Kidney (tissue), 14 donors: ENCODE data around the gene PODNL1. TPM values are rescaled to one million over a fixed set of nuclear protein-coding genes. Genes with fewer than 3 reads are reported as not detected.

ENCODE experiments used
- DNase-seq, 5 donors: peaks; one replicate each; pipeline ENCODE4 v3.0.0-alpha.2; 2013 to 2020
- FAIRE-seq: peaks from 2 replicates; lab custom pipeline; 2012; peaks lifted over from hg19 to GRCh38; lab: Jason Lieb, UNC
- H3K27ac ChIP-seq, 2 donors: one replicate each; pipeline ENCODE4 v1.7.0; 2013; ENCODE audit warnings: low read depth in 2 of 2, low read length in 2 of 2, inconsistent platforms in 1 of 2
- H3K27me3 ChIP-seq: one replicate; pipeline ENCODE4 v1.7.1; 2013; ENCODE audit warnings: low read length, inconsistent platforms; ENCODE audit not compliant: control insufficient read depth, insufficient read depth
- H3K36me3 ChIP-seq, 3 donors: one replicate each; pipeline versions ENCODE4 v1.7.0 to v1.7.1; 2013; ENCODE audit warnings: low read length in 3 of 3, control low read depth in 1 of 3, inconsistent platforms in 1 of 3; ENCODE audit not compliant: insufficient read depth in 3 of 3, control insufficient read depth in 2 of 3
- H3K4me1 ChIP-seq, 3 donors: one replicate each; pipeline versions ENCODE4 v1.7.0 to v1.7.1; 2013; ENCODE audit warnings: low read length in 3 of 3, inconsistent platforms in 1 of 3, low read depth in 1 of 3; ENCODE audit not compliant: control insufficient read depth in 2 of 3, insufficient read depth in 2 of 3
- H3K4me3 ChIP-seq, 3 donors: one replicate each; pipeline versions ENCODE4 v1.7.0 to v1.8.1; 2013; ENCODE audit warnings: low read length in 3 of 3, control low read depth in 1 of 3, inconsistent platforms in 1 of 3
- H3K9ac ChIP-seq, 3 donors: one replicate each; pipeline versions ENCODE4 v1.7.0 to v1.7.1; 2013; ENCODE audit warnings: low read length in 3 of 3, control low read depth in 1 of 3, inconsistent platforms in 1 of 3
- H3K9me3 ChIP-seq, 3 donors: one replicate each; pipeline versions ENCODE4 v1.7.0 to v1.7.1; 2013; ENCODE audit warnings: low read length in 3 of 3, control low read depth in 1 of 3, inconsistent platforms in 1 of 3; ENCODE audit not compliant: control insufficient read depth in 2 of 3, insufficient read depth in 1 of 3
- intact Hi-C: fragments of 100-400 bp; cut with DNase I; formaldehyde crosslinking; loops from one replicate; pipeline ENCODE4 v1.11.1; 2022
- polyA plus RNA-seq: library from polyadenylated mRNA; stranded (reverse); fragments of 350-450 nt; fragmentation: Illumina TruSeq; extraction: RNeasy Lipid Tissue Mini Kit (QIAGEN cat#74804); gene quantifications from one replicate; pipeline ENCODE4 v1.2.3, GENCODE V29; 2014; ENCODE audit warnings: low read depth, low replicate concordance; ENCODE audit not compliant: insufficient read depth
- total RNA-seq: library from RNA; stranded (reverse); fragmentation: NEBNext Ultra II Directional; extraction: Animal tissue kit (Norgen Biotek cat#: 25700); gene quantifications from one replicate; pipeline ENCODE4 v1.2.1, GENCODE V29; 2021
- TF ChIP-seq, protein P1 (sequence below): IDR thresholded peaks from 3 replicates; pipeline ENCODE4 v1.5.1; 2012; ENCODE audit warnings: mild to moderate bottlenecking, moderate library complexity, borderline replicate concordance; ENCODE audit not compliant: insufficient read depth; ENCODE audit errors: extremely low read depth
- donor health status: control.
- donor health status: control.
- donor health status: control.
- donor health status: control.
- donor health status: control.
- donor health status: DM: yes; HTN: yes; CAD: no.
- donor health status: Normal renal cell carcinoma (clear cell type).

PODNL1 gene
- total and polyA plus RNA-seq, 2 donors from 2014 or later: 3.0 TPM; not detected in 1

DNA sequence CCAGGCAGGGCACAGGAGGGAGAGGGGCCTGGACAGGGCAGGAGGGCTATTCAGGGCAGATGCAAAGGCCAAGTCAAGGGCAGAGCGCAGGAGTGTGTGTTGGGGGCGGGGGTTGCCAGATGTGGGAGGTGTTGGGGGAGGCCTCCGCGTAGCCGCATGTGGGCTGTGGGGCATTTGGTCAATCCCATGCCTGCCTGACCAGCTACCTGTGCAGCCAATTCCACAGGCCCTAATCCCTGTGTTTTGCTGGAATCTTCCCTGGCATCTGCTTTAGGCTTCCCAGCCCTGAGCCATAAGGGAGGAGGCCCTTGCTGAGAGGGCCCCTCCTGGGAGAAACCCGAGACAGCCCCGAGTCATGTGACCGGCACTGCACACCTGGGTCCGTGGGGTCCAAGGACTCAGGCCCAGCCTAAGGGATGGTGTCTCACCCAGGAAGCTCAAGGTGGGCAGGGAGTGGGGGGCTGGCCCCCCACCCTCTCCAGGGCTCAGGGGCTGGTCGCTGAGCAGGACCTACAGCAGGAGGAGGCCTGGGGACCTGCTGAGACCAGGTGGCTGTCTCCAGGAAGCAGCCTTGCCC, 47.6 kb upstream of the PODNL1 start:
- H3K9ac ChIP-seq: peak overlapping the region in 2 of 3 donors; percentile 24 to 51
- no peaks in the 10 kb centered on the region for H3K9me3 ChIP-seq
- intact Hi-C loops: no loop called here
- H3K27ac ChIP-seq: peak overlapping the region; percentile 88 to 91
- peaks cover 0 to 9% (median 8%) of the 10 kb centered on the region in 3 donors for H3K36me3 ChIP-seq
- TF ChIP-seq, protein P1, sequence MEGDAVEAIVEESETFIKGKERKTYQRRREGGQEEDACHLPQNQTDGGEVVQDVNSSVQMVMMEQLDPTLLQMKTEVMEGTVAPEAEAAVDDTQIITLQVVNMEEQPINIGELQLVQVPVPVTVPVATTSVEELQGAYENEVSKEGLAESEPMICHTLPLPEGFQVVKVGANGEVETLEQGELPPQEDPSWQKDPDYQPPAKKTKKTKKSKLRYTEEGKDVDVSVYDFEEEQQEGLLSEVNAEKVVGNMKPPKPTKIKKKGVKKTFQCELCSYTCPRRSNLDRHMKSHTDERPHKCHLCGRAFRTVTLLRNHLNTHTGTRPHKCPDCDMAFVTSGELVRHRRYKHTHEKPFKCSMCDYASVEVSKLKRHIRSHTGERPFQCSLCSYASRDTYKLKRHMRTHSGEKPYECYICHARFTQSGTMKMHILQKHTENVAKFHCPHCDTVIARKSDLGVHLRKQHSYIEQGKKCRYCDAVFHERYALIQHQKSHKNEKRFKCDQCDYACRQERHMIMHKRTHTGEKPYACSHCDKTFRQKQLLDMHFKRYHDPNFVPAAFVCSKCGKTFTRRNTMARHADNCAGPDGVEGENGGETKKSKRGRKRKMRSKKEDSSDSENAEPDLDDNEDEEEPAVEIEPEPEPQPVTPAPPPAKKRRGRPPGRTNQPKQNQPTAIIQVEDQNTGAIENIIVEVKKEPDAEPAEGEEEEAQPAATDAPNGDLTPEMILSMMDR: no peak
- FAIRE-seq (no peak), DNase-seq (no peak)
- H3K4me3 ChIP-seq: no peak overlapping the region
- H3K4me1 ChIP-seq: peaks cover 0 to 25% (median 18%) of the 10 kb centered on the region in 3 donors
- no peaks in the 10 kb centered on the region for H3K27me3 ChIP-seq

DNA sequence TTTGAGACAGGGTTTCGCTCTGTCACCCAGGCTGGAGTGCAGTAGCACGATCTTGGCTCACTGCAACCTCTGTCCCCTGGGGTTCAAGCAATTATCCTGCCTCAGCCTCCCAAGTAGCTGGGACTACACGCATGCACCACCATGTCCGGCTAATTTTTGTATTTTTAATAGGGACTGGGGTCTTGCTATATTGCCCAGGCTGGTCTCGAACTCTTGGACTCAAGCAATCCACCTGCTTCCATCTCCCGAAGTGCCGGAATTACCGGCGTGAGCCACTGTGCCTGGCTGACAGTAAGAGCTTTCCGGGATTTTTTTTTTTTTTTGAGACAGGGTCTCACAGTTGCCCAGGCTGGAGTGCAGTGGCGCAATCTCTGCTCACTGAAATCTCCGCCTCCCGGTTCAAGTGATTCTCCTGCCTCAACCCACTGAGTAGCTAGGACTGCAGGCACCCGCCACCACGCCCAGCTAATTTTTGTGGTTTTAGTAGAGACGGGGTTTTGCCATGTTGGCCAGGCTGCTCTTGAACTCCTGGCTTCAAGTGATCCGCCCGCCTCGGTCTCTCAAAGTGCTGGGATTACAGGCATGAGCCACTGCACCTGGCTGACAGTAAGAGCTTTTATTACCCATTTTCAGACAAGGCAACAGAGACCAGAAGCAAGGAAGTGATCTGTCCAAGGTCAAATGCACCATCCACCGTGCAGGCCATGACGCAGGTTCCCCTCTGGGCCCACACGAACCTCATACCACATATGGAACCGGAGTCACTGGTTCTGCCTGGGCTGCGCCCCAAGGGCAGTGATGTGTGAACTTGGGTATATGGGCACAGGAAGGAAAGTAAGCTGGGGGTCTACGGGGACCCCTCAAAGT, 46.9 kb upstream of the PODNL1 start:
- Histone ChIP-seq H3K36me3 (peaks cover 0 to 9% (median 8%) of the 10 kb centered on the region in 3 donors), H3K9ac (peak overlapping the region in 1 of 3 donors; percentile 51), H3K4me1 (peaks cover 0 to 25% (median 18%) of the 10 kb centered on the region in 3 donors), H3K27ac (peak overlapping the region; percentile 88 to 91), H3K9me3 (no peaks in the 10 kb centered on the region), H3K27me3 (no peaks in the 10 kb centered on the region), H3K4me3 (no peak overlapping the region)
- intact Hi-C loops: no loop called here
- FAIRE-seq: no peak
- TF ChIP-seq, protein P1: no peak
- no peak for DNase-seq

DNA sequence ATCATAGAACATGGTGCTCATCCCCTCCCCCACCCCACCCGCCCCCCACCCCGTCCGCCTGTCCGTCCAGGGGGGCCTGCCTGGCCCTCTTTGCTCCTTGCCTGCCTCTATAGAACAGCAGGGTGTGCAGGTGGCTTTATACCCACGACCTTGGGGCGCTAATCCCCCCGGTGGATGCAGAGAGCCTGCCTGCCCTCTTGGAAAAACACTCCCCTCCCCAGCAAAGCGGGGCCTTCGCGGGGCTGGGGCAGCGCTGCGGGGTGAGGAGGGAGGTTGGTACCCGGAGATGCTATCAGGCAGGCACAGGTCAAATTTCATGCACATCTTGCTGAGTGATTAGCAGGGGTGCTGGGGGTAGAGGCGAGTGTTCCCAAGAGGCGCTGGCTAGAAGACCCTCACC, 46.0 kb upstream of the PODNL1 start:
- Histone ChIP-seq H3K27ac (no peak overlapping the region), H3K27me3 (no peaks in the 10 kb centered on the region), H3K36me3 (peaks cover 0 to 9% (median 8%) of the 10 kb centered on the region in 3 donors), H3K9ac (no peak overlapping the region), H3K4me1 (peaks cover 0 to 30% (median 18%) of the 10 kb centered on the region in 3 donors), H3K9me3 (no peaks in the 10 kb centered on the region), H3K4me3 (no peak overlapping the region)
- intact Hi-C loops: no loop called here
- FAIRE-seq (no peak), DNase-seq (no peak)
- TF ChIP-seq, protein P1: no peak
